GM10266 (cell line): Measurements from ENCODE around the gene SATL1.
"Not testable (repeated sequence)": the region's sequence is repeated elsewhere in the genome, so short reads cannot be mapped to it uniquely, and the experiment has no call there.

Experiments used
- DNase-seq: peaks from one replicate; pipeline ENCODE4 v3.0.0; 2012; ENCODE audit errors: extremely low spot score
- CTCF ChIP-seq: IDR thresholded peaks from 2 replicates; pipeline ENCODE4 v1.5.1; 2012; ENCODE audit warnings: mild to moderate bottlenecking, low read depth; ENCODE audit not compliant: control insufficient read depth, insufficient read depth; ENCODE audit errors: missing control alignments

Gene SATL1

GRCh38 chrX:85243761-85244449 lies at the start of gene SATL1, which contains the start of gene ZNF711:
TSS of gene SATL1 (minus strand) at chrX:85243779. CDS start at chrX:85108968, 134,811 bp downstream.
TSS of gene ZNF711 (plus strand) at chrX:85243991. CDS start at chrX:85247573, 3,582 bp downstream.
- TF ChIP-seq CTCF: no peak
- DNase-seq: peak; percentile 39

GRCh38 chrX:85288992-85289723 lies 45.6 kb upstream of the SATL1 start:
- no peak for TF ChIP-seq CTCF
- no peak for DNase-seq

- DNase-seq: not testable (repeated sequence)
Observed at GRCh38 chrX:85285286-85285685, 41.7 kb upstream of the SATL1 start.

- peak; percentile 12 for DNase-seq
- TF ChIP-seq CTCF: no peak
Observed at GRCh38 chrX:85244450-85245211, 1.1 kb upstream of the SATL1 start.

- TF ChIP-seq CTCF: no peak
- DNase-seq: peak; percentile 4
Observed at GRCh38 chrX:85243155-85243554, 424 bp downstream of the SATL1 start.

GRCh38 chrX:85223359-85223758 lies 20.2 kb downstream of the SATL1 start:
- DNase-seq: no peak
- TF ChIP-seq CTCF: no peak

GRCh38 chrX:85221361-85221760 lies 22.2 kb downstream of the SATL1 start:
- TF ChIP-seq CTCF: no peak
- no peak for DNase-seq
